Measurements from ENCODE around the gene CNTNAP3B.
"Not testable (repeated sequence)": the region's sequence is repeated elsewhere in the genome, so short reads cannot be mapped to it uniquely, and the experiment has no call there.

CNTNAP3B gene
- total RNA-seq = 0 to 0.13 (median 0) reads per million in 9 experiments

DNA sequence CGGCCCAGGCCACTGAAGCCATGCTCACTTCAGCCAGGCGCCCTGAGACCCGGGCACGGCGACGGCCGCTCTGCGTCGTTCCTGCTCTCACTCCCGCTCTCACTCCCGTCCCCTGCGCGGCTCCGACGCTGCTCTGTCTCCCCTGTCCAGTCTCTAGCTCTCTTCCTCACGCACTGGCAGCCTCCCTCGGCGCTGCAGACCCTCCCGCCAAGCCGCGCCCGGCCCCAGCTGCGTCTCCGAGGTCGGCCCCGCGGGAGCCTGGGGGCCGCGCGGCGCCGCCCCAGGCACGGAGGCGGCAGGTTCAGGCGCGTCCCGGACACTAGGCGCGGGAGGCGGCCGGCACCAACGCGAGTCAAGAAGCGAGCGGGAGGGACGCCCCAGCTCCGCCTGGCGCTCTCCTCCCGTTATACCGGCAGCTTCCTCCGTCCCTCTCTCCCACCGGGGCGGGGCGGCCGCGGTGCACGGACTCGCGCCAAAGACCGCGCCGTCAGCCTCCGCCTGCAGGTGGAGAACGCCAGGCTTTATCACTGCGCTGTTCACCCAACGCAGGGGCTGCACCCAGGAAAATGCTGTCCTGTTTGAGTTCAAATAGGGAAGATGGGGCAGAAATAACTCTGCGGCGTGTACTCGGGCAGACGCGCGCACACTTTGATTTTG, at the start of gene CNTNAP3B:
CNTNAP3B (minus strand) TSS at position 354 of the 657 bp plus-strand sequence; CDS start at position 22, 332 bp downstream.
- peaks cover 0 to 13% of the 10 kb centered on the region in 2 donors for H3K27me3 Mint-ChIP-seq
- H3K36me3 Mint-ChIP-seq (ENCODE audit: insufficient read depth); ATAC-seq (replicated peaks); H3K4me1 Mint-ChIP-seq (ENCODE audit: low read depth in 2 of 2); H3K27ac Mint-ChIP-seq; DNase-seq; H3K4me3 Mint-ChIP-seq; H3K9me3 Mint-ChIP-seq: not testable (repeated sequence)

- not testable (repeated sequence) for H3K27ac Mint-ChIP-seq; ATAC-seq (replicated peaks); H3K27me3 Mint-ChIP-seq; H3K4me3 Mint-ChIP-seq; H3K4me1 Mint-ChIP-seq (ENCODE audit: low read depth in 2 of 2); DNase-seq; H3K9me3 Mint-ChIP-seq; H3K36me3 Mint-ChIP-seq (ENCODE audit: insufficient read depth)
Observed at GRCh38 chr9:42160299-42160698, 31.1 kb upstream of the CNTNAP3B start.

GRCh38 chr9:42127056-42127841, 2.0 kb downstream of the CNTNAP3B start:
- H3K27ac Mint-ChIP-seq; H3K4me3 Mint-ChIP-seq; DNase-seq; H3K36me3 Mint-ChIP-seq (ENCODE audit: insufficient read depth); H3K4me1 Mint-ChIP-seq (ENCODE audit: low read depth in 2 of 2); H3K9me3 Mint-ChIP-seq; ATAC-seq (replicated peaks): not testable (repeated sequence)
- peaks cover 0 to 13% of the 10 kb centered on the region in 2 donors for H3K27me3 Mint-ChIP-seq

GRCh38 chr9:42121007-42121406, 8.2 kb downstream of the CNTNAP3B start:
- not testable (repeated sequence) for H3K9me3 Mint-ChIP-seq; H3K4me1 Mint-ChIP-seq (ENCODE audit: low read depth in 2 of 2); H3K4me3 Mint-ChIP-seq; ATAC-seq (replicated peaks); H3K27me3 Mint-ChIP-seq; H3K36me3 Mint-ChIP-seq (ENCODE audit: insufficient read depth); H3K27ac Mint-ChIP-seq; DNase-seq

DNA sequence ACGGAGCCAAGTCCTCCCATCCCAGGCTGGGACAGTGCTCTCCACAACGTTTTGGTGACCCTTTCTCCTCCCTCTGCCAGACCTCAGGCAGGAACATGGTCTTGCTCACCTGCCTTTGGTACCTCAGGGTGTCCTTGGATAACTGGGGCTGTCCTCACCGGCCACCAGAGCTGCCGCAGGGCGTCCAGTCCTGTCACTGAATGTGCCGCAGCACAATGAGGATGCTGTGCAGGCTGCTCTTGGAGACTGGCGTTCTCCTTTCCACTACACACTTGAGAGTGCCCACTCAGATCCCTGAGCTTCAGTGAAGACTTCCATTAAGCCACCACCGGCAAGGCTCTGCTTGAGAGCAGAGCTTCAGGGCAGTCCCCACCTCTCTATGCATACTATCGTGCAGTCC, 33.3 kb downstream of the CNTNAP3B start:
- not testable (repeated sequence) for ATAC-seq (replicated peaks); H3K27ac Mint-ChIP-seq; H3K4me1 Mint-ChIP-seq (ENCODE audit: low read depth in 2 of 2); DNase-seq; H3K4me3 Mint-ChIP-seq; H3K9me3 Mint-ChIP-seq; H3K27me3 Mint-ChIP-seq; H3K36me3 Mint-ChIP-seq (ENCODE audit: insufficient read depth)

DNA sequence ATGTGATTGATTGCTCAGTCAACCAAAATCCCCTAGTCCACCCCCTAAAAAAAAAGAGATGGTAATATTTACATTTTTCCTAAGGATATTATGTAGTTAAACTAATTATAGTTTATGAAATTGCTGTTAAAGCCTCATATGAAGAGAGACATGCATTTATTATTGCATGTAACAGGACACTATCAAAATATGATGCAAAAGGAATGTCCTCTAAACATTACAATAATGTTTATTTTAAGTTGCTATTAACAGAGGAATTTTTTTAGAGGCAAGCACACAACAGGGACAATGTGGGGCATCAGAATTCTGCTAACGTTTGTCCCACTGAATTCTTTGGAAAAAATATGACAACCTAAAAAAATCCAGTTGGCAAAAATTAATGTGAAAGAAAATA, 44.7 kb downstream of the CNTNAP3B start:
- H3K27ac Mint-ChIP-seq = not testable (repeated sequence)

GRCh38 chr9:42083877-42084558, 45.2 kb downstream of the CNTNAP3B start:
- ATAC-seq (replicated peaks); H3K4me3 Mint-ChIP-seq; H3K36me3 Mint-ChIP-seq (ENCODE audit: insufficient read depth): not testable (repeated sequence)

More for the DNA sequence above, 44.7 kb downstream of the CNTNAP3B start:
- H3K4me1 Mint-ChIP-seq (ENCODE audit: low read depth in 2 of 2); H3K27me3 Mint-ChIP-seq; H3K4me3 Mint-ChIP-seq; H3K9me3 Mint-ChIP-seq; H3K36me3 Mint-ChIP-seq (ENCODE audit: insufficient read depth); DNase-seq; ATAC-seq (replicated peaks): not testable (repeated sequence)

GRCh38 chr9:42080376-42080775, 48.9 kb downstream of the CNTNAP3B start:
- not testable (repeated sequence) for H3K27me3 Mint-ChIP-seq; H3K27ac Mint-ChIP-seq; H3K4me3 Mint-ChIP-seq; ATAC-seq (replicated peaks); DNase-seq; H3K9me3 Mint-ChIP-seq; H3K4me1 Mint-ChIP-seq (ENCODE audit: low read depth in 2 of 2); H3K36me3 Mint-ChIP-seq (ENCODE audit: insufficient read depth)

More at GRCh38 chr9:42083877-42084558, 45.2 kb downstream of the CNTNAP3B start:
- not testable (repeated sequence) for H3K4me1 Mint-ChIP-seq (ENCODE audit: low read depth in 2 of 2); H3K27me3 Mint-ChIP-seq; H3K27ac Mint-ChIP-seq; H3K9me3 Mint-ChIP-seq; DNase-seq

GRCh38 chr9:42074868-42075267, 54.4 kb downstream of the CNTNAP3B start:
- not testable (repeated sequence) for H3K4me1 Mint-ChIP-seq (ENCODE audit: low read depth in 2 of 2); H3K9me3 Mint-ChIP-seq; H3K27ac Mint-ChIP-seq; ATAC-seq (replicated peaks); H3K27me3 Mint-ChIP-seq; H3K36me3 Mint-ChIP-seq (ENCODE audit: insufficient read depth); DNase-seq; H3K4me3 Mint-ChIP-seq

GRCh38 chr9:42071026-42071425, 58.2 kb downstream of the CNTNAP3B start:
- not testable (repeated sequence) for DNase-seq; H3K27ac Mint-ChIP-seq; H3K4me3 Mint-ChIP-seq; ATAC-seq (replicated peaks); H3K4me1 Mint-ChIP-seq (ENCODE audit: low read depth in 2 of 2); H3K36me3 Mint-ChIP-seq (ENCODE audit: insufficient read depth); H3K27me3 Mint-ChIP-seq; H3K9me3 Mint-ChIP-seq

GRCh38 chr9:42070035-42070799, 59.0 kb downstream of the CNTNAP3B start:
- not testable (repeated sequence) for H3K27me3 Mint-ChIP-seq; H3K9me3 Mint-ChIP-seq; H3K27ac Mint-ChIP-seq; H3K4me3 Mint-ChIP-seq; DNase-seq; ATAC-seq (replicated peaks); H3K36me3 Mint-ChIP-seq (ENCODE audit: insufficient read depth); H3K4me1 Mint-ChIP-seq (ENCODE audit: low read depth in 2 of 2)

- not testable (repeated sequence) for H3K9me3 Mint-ChIP-seq; H3K36me3 Mint-ChIP-seq (ENCODE audit: insufficient read depth); H3K27me3 Mint-ChIP-seq; DNase-seq; H3K4me3 Mint-ChIP-seq; ATAC-seq (replicated peaks); H3K4me1 Mint-ChIP-seq (ENCODE audit: low read depth in 2 of 2); H3K27ac Mint-ChIP-seq
Observed at GRCh38 chr9:42053874-42054273, 75.4 kb downstream of the CNTNAP3B start.

- H3K4me1 Mint-ChIP-seq (ENCODE audit: low read depth in 2 of 2); H3K4me3 Mint-ChIP-seq; H3K9me3 Mint-ChIP-seq; H3K27me3 Mint-ChIP-seq; H3K27ac Mint-ChIP-seq; DNase-seq; H3K36me3 Mint-ChIP-seq (ENCODE audit: insufficient read depth); ATAC-seq (replicated peaks): not testable (repeated sequence)
Observed at GRCh38 chr9:42050701-42051100, 78.5 kb downstream of the CNTNAP3B start.
